Lower lobe of right lung (tissue), 2 donors: ENCODE data around the gene SPATA46. TPM values are rescaled to one million over a fixed set of nuclear protein-coding genes. Genes with fewer than 3 reads are reported as not detected.

ENCODE experiments used
- ATAC-seq, 2 donors: fragments of 200-7000 bp; cut with Tn5 transposase; one replicate each; pipeline ENCODE4 v1.9.1; 2020 to 2022; ENCODE audit warnings: mild to moderate bottlenecking in 2 of 2, moderate library complexity in 2 of 2
- DNase-seq: peaks from one replicate; pipeline ENCODE4 v3.0.0-alpha.2; 2020
- H3K27ac ChIP-seq: fragments of 200-600 bp; one replicate; pipeline ENCODE4 v1.8.0; 2022
- H3K27me3 ChIP-seq: fragments of 200-600 bp; one replicate; pipeline ENCODE4 v1.8.0; 2022; ENCODE audit warnings: low read depth
- H3K36me3 ChIP-seq: fragments of 200-600 bp; one replicate; pipeline ENCODE4 v1.8.0; 2022; ENCODE audit warnings: mild to moderate bottlenecking
- H3K4me1 ChIP-seq: fragments of 200-600 bp; one replicate; pipeline ENCODE4 v1.8.0; 2022
- H3K4me3 ChIP-seq: fragments of 200-600 bp; one replicate; pipeline ENCODE4 v1.8.0; 2022; ENCODE audit warnings: mild to moderate bottlenecking
- H3K9me3 ChIP-seq: fragments of 200-600 bp; one replicate; pipeline ENCODE4 v1.8.0; 2022
- CTCF ChIP-seq: fragments of 200-600 bp; IDR thresholded peaks from one replicate; pipeline ENCODE4 v1.8.0; 2022; ENCODE audit warnings: antibody characterized with exemption, mild to moderate bottlenecking
- intact Hi-C: fragments of 100-400 bp; cut with DNase I; formaldehyde crosslinking; loops from one replicate; pipeline ENCODE4 v1.11.0; 2022
- total RNA-seq: library from RNA; stranded (reverse); fragmentation: NEBNext Ultra II Directional; extraction: Animal tissue kit (Norgen Biotek cat#: 25700); gene quantifications from one replicate; pipeline ENCODE4 v1.2.1, GENCODE V29; 2021
- donor health status: DM: no; HTN: yes; CAD: no; lungs with severe emphysema.

SPATA46 gene
- total RNA-seq, 1 donor from 2014 or later, result not detected

GRCh38 chr1:162360874-162361260, 15.8 kb downstream of the SPATA46 start:
- DNase-seq (no peak), ATAC-seq (no peak)
- H3K4me3 ChIP-seq, result no peak overlapping the region
- no peak for TF ChIP-seq CTCF
- H3K36me3 ChIP-seq, result no peaks in the 10 kb centered on the region
- H3K27ac ChIP-seq, result no peak overlapping the region
- intact Hi-C loops, result no loop called here
- no peaks in the 10 kb centered on the region for H3K4me1 ChIP-seq
- no peaks in the 10 kb centered on the region for H3K9me3 ChIP-seq
- H3K27me3 ChIP-seq, result no peaks in the 10 kb centered on the region

- H3K27me3 ChIP-seq, result no peaks in the 10 kb centered on the region
- TF ChIP-seq CTCF, result no peak
- no peaks in the 10 kb centered on the region for H3K9me3 ChIP-seq
- no peak overlapping the region for H3K4me3 ChIP-seq
- H3K27ac ChIP-seq, result no peak overlapping the region
- intact Hi-C loops, result no loop called here
- ATAC-seq, result no peak
- no peaks in the 10 kb centered on the region for H3K36me3 ChIP-seq
- no peak for DNase-seq
- no peaks in the 10 kb centered on the region for H3K4me1 ChIP-seq
Observed at GRCh38 chr1:162360237-162360873, 16.3 kb downstream of the SPATA46 start.

GRCh38 chr1:162359523-162360236, 17.0 kb downstream of the SPATA46 start:
- Histone ChIP-seq H3K4me3 (no peak overlapping the region), H3K27me3 (no peaks in the 10 kb centered on the region), H3K9me3 (no peaks in the 10 kb centered on the region), H3K27ac (no peak overlapping the region), H3K36me3 (no peaks in the 10 kb centered on the region), H3K4me1 (no peaks in the 10 kb centered on the region)
- TF ChIP-seq CTCF, result no peak
- intact Hi-C loops, result no loop called here
- DNase-seq (no peak), ATAC-seq (no peak)

- Histone ChIP-seq H3K9me3 (no peaks in the 10 kb centered on the region), H3K27ac (no peak overlapping the region), H3K4me1 (peaks cover 1% of the 10 kb centered on the region), H3K27me3 (no peaks in the 10 kb centered on the region), H3K4me3 (no peak overlapping the region), H3K36me3 (no peaks in the 10 kb centered on the region)
- no peak for TF ChIP-seq CTCF
- intact Hi-C loops, result no loop called here
- ATAC-seq (no peak), DNase-seq (no peak)
Observed at GRCh38 chr1:162358928-162359327, 17.7 kb downstream of the SPATA46 start.

GRCh38 chr1:162357681-162358266, 18.9 kb downstream of the SPATA46 start:
- no peak overlapping the region for H3K27ac ChIP-seq
- H3K4me1 ChIP-seq, result peaks cover 9% of the 10 kb centered on the region
- H3K36me3 ChIP-seq, result no peaks in the 10 kb centered on the region
- H3K27me3 ChIP-seq, result no peaks in the 10 kb centered on the region
- no peak for DNase-seq
- peak; percentile 47 to 63 for ATAC-seq
- no peak overlapping the region for H3K4me3 ChIP-seq
- H3K9me3 ChIP-seq, result no peaks in the 10 kb centered on the region
- intact Hi-C loops, result no loop called here
- peak; percentile 55 for TF ChIP-seq CTCF
